HG03159 (cell line): ENCODE results near the gene ZNF609.

Experiments used
- ATAC-seq: cut with Tn5 transposase; IDR thresholded peaks from one replicate; pipeline ENCODE4 v1.9.1; 2021; ENCODE audit warnings: mild to moderate bottlenecking, moderate library complexity; ENCODE audit not compliant: unreplicated experiment

ZNF609 gene

DNA sequence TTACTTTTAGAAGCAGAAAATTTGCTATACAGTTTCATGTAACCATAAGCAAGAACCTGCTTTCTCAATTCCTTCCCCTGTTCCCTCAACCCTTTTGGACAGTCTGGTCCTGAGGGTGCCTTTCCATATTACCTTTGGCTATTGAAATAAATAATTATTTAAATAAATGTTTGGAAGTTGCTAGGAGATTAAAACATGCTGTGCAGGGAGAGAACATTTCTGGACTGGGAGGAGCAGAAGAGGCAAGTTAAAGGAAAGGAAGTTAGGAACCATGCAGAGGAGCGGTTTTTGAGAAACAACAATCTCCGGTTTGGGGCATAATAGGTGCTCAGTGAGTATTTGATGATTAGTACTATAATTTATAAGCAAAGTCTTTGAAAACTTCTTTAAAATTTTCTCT is 41.8 kb downstream of the ZNF609 start:
- ATAC-seq = no peak

DNA sequence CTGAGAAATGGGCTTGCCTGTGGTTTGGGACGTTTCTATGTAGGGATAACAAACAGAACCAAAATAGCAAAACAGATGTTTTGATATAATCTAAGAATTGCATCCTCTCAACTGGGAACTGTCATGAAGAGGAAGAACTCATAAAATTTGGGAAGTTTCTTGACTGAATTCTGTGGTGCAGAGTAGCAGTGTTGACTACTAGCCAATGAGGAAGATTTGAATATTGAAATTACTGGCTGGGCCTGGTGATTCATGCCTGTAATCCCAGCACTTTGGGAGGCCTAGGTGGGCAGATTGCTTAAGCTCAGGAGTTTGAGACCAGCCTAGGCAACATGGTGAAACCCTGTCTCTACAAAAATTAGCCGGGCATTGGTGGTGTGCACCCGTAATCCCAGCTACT is 42.2 kb downstream of the ZNF609 start:
- ATAC-seq = no peak

DNA sequence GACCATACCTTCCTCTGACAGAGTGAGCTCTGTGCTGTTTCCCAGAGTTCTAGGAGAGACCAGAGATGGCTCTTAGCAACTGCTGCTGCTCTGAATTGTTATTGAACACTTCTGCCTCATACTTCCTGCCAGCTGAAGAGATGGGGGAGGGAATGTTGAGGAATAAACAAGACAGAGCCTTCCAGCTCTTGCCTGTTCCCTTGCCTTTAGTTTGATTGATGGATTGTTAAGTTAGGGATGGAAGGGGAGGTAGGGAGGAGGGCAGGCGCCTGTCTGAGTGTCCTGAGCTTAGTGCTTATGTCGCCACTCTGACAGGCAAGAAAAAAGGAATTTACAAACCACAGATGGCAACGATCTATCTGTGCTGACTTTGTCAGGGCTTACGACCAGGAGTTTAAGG is 42.8 kb downstream of the ZNF609 start:
- ATAC-seq = no peak

DNA sequence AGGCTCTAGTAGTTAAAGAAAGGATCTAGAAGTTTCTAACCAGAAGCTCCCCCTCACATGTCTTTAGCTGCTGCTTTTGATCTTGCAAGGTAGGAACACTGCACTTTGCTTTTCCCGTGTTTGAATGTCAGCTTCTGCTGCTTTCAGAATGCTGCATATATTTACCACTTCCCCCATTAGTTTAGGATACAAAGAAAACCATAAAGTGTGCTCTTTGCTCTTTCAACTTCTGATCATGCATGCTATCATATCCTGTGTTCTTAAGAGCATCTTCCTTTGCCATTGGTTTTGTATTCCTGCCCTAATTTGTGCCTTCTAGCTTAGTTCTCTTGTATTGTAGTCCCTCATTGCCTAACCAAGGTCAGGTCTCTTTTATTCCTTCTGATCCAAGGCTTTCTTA is 43.3 kb downstream of the ZNF609 start:
- no peak for ATAC-seq

DNA sequence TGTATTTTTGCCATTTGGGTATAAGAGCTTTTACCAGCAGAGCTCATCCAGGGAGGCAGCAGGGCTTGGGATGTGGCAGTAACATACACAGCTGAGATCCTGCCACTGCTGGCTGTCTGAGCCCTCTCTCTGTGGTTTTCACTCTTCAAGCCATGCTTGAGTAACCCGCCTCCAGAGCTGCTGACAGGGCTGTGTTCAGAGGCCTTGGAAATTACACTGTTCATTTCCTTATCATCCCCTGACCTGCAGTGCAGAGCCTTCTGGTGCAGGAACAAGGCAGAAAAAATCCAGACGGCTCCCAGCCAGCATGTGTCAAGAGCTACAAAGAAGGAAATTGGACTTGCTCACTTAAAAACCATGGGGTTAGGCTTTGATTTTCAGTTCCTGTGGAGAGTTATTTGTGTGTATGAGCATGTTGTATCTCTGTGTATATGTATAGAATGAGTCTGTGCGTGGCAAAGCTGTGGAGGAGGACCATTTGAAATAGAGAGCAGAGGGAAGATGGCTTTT is 47.0 kb downstream of the ZNF609 start:
- peak; percentile 53 for ATAC-seq

DNA sequence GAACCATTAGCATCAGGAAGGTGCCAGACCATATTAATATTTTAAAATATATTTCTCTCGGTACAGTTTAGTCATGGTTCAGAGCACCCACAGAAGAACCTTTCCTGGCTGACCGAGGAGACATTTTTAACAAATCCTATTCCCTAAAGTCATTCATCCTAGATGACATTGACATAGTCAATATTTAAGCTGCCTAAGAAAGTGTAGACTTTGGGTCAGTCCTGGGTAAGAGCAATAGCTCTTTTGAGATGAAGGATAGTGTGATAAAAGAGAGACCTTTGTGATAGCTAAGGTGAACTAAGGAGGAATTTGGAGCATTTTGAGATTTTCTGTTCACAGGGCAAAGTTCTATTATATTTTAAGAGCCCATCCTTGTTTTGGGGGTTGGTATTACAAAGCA is 47.5 kb downstream of the ZNF609 start:
- no peak for ATAC-seq

DNA sequence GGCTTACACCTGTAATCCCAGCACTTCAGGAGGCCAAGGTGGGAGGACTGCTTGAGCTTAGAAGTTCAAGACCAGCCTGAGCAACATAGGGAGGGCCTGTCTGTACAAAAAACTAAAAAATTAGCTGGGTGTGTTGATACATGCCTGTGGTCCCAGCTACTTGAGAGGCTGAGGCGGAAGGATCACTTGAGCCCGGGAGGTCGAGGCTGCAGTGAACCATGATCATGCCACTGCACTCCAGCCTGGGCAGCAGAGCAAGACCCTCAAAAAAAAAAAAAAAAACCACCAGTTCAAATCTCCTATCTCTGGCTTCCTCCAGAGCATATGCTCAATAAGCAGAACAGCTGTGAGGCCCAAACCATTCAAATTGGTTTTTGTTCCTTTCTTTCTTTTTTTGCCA is 53.4 kb downstream of the ZNF609 start:
- no peak for ATAC-seq

DNA sequence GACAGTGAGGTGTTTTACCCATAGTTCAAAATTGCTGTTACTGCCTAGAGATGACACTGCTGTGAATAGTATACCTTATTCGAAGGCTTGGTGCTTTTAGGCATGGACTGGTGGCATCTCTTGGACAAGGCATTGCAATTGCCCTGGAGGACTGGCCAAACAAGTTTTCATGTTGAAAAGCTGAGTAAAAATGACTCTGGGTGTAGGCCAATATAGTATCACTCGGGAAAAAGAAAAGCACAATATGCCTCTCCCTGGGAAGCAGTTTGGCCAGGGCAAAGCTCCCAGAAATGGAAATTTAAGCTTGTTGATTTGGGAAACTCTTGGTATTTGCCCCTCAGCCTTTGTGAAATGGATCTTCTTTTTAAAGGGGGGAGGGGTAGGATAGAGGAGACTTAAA is 54.8 kb downstream of the ZNF609 start:
- ATAC-seq = no peak

DNA sequence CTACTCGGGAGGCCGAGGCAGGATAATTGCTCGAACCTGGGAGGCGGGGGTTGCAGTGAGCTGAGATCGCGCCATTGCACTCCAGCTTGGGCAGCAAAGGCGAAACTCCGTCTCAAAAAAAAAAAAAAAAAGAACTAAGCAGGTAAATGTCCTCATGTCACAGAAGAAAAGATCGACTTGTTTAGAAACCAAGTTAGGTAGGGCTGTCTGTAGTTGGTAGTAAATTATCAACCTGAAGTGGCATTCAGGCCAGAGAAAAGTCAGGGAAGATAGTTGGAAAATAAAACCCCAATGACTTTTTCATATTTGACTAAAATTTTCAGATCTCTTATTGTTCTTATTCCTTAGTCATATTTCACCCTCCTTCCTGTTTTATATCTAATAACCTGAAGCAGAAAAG is 55.4 kb downstream of the ZNF609 start:
- no peak for ATAC-seq

DNA sequence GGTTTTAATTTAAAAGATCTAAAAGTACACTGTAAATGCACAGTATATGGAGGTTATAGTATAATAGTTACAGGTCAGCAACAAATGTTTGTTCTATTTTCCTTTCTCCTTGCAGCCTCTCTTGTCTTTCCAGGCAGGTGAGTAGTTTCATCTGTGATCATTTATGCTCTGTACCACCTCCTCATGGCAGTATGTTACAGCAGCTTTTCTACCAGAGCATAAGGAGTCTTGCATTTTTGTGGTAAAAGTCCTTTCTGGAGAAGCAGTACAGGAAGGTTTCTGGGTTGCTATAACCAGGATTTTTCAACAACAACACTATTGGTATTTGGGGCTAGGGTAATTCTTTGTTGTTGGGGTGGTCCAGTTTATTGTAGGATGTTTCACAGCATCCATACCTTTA is 59.5 kb downstream of the ZNF609 start:
- ATAC-seq = no peak

DNA sequence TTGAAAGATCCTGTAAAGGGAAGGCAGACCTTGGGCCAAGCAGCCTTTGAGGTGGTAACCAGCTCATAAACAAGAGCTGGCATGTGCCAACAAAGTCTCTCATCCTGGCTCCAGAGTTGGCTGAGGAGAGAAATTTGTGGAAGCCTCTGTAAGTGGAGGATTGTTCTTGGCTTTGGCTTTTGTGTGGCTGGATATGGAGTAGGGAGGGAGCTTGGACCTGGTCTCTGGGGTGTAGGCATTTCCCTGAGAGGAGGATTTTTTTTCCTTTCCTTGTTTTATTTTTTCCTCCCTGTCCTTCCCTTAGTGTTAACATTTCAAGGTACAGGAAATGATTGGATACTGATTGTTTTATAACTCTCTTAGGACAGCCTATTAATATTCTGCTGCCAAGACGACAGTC is 60.8 kb downstream of the ZNF609 start:
- ATAC-seq = no peak

DNA sequence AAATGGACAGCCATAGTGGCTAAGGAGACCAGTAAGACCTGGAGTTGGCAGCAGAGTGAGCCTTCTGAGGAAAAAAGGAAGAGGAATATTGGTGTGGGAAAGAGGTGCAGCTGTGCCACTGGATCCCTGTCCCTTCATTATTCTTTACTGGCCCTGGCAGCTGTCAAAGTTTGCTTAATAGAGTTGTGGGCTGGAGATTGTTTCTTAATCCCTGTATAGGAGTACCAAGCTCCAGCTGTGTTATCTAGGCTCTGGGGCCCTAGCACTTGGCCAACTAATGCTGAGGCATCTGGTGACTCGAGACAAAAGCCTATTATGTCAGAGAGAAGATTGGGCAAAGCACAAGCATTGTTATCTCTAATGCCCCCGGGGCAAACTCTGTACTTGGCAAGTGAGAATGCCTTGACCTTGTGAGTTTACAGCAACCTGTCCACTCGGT is 61.4 kb downstream of the ZNF609 start:
- no peak for ATAC-seq

DNA sequence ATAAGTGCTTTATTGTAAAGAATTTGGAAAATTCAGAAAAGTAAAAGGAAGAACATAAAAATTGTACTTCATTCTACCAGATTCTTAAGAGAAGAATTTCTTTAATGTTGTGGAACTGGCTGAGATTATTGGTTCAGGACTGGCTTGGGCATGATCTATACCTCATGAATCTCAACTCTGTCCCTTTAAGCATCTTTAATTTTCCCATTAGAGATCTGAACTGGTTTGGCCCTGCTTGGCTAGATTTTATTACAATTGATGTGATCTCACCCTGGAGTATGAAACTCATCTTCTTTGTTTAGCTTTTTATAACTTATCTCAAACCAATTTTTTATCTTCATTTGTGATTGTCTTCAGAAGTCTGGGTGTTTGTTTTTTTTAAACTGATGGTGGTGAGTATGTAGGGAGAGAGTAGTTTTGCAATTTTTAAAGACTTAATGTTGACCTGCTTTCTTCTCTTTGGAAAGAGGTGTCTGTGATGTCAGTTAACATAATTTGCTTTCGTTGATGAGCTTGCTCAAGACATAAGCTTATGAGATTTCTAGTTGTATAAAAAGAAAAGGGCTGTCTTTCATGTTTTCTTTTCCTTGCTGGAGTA is 61.9 kb downstream of the ZNF609 start:
- no peak for ATAC-seq

DNA sequence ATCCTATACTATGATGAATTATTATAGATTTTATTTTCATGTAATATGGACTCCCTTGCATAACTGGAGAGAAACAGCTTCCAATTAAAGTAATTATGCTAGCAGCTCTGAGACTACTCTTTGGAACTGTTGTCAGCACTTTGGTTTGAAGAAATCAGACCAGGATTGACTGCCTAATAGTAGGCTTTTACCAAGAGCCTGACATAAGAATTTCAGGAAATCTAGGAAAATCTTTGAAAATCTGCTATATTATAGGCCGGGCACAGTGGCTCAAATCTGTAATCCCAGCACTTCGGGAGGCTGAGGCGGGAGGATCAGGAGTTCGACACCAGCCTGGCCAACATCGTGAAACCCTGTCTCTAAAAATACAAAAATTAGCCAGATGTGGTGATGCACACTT is 62.9 kb downstream of the ZNF609 start:
- ATAC-seq = no peak

DNA sequence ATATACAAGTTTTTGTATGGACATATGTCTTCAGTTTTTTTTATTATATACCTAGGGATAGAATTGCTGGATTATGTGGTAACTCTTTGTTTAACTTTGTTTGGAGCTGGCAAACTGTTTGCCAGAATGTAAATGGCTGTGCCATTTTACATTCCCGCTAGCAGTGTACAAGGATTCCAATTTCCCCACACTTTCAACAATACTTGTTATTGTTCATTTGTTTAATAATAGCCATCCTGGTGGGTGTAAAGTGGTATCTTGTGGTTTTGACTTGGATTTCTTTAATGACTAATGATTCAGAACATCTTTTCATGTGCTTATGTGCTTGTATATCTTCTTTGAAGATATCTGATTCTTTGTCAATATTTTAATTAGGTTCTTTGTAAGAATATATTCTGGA is 64.4 kb downstream of the ZNF609 start:
- ATAC-seq = no peak

DNA sequence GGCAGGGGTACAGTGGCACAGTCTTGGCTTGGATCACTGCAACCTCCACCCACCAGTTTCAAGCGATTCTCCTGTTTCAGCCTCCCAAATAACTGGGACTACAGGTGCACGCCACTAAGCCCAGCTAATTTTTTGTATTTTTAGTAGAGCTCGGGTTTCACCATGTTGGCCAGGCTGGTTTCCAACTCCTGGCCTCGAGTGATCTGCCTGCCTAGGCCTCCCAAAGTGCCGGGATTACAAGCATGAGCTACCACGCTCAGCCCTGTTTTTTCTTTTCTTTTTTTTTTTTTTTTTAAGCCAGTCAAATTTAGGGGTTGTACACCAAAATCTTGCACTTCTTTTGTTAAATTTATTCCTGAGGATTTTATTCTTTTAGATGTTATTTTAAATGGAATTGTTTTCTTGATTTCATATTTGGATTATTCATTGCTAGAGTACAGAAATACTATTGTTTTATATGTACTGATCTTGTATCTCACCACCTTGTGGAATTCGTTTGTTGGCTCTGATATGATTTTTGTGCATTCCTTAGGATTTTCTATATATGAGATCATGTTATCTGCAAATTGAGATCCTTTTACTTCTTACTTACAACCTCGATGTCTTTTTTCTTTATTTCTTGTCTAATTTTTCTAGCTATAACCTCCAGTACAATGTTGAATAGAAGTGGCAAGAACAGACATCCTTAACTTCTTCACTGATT is 65.6 kb downstream of the ZNF609 start:
- no peak for ATAC-seq

DNA sequence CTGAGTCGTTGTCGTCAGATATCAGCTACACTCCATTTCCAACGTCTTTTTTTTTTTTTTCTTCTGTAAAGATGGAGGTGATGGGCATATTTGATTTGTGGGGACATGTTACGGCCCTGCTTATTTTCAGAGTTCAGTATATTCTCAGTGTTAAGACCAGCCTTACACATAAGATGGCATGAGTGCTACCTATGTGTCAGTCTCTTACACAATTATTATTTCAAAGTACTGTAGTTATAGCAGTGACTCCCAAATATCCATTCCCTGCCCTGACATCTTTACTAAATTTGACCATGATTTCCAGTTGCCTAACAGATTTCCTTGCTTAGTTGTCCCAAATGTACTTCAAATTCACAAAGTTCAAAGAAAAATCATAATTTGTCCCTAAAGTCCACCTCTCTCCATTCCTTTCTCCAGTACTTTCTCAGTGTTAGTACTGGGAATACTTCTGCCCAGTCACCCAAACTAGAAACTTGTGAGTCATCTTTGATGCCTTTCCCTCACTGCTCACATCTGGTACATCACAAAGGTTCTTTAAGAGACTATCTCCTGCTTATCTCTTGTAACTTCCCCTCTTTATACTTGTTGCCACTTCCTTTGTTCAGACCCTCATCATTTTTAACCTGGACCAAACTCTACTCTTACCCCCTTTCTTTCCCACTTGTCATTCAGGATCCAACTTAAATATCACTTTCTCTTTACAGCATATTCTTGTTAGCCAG is 67.0 kb downstream of the ZNF609 start:
- ATAC-seq = no peak

DNA sequence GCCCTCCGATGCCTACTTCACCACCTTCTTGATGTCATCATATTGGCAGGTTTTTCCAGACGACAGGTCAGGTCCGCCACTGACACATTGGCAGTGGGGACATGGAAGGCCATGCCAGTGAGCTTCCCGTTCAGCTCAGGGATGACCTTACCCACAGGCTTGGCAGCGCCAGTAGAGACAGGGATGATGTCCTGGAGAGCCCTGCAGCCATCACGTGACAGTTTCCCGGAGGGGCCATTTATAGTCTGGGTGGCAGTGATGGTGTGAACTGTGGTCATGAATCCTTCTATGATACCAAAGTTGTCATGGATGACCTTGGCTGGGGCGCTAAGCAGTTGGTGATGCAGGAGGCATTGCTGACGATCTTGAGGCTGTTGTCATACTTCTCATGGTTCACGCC is 68.5 kb downstream of the ZNF609 start:
- no peak for ATAC-seq

DNA sequence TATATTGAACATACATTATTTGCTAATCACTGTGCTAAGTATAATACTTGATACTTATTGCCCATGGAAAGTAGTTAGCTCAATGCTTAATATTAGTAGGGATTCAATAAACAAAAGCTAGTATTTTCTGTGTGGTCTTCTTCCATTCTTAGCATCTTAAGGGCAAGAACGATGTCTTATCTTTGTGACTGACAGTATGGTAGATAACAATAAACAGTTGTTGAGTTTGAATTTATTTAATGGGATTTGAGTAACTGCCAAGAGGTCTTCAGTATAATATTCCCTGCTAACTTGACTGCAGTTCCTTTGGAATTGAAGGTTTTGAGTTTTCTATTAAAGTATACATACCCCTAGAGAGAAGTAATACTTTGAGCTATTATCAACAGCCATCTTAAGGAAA is 70.1 kb downstream of the ZNF609 start:
- ATAC-seq = no peak

DNA sequence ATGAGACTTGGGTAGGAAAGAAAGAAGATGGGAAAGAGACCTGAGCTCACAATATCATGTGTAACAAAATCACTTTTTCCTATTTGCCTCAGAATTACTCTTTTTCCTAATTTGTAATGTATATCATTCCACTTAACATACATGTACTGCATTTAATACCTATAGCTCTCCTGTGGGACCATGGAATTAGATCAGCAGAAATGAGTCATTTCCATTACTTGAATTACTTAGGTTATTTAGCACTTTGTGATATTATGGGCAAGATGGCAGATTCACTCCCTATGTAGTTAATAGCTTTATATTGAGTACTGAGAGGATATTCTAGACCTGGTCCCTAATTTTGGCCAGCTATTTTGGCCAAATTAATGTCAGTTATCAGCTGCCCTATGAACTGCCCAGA is 70.5 kb downstream of the ZNF609 start:
- no peak for ATAC-seq

DNA sequence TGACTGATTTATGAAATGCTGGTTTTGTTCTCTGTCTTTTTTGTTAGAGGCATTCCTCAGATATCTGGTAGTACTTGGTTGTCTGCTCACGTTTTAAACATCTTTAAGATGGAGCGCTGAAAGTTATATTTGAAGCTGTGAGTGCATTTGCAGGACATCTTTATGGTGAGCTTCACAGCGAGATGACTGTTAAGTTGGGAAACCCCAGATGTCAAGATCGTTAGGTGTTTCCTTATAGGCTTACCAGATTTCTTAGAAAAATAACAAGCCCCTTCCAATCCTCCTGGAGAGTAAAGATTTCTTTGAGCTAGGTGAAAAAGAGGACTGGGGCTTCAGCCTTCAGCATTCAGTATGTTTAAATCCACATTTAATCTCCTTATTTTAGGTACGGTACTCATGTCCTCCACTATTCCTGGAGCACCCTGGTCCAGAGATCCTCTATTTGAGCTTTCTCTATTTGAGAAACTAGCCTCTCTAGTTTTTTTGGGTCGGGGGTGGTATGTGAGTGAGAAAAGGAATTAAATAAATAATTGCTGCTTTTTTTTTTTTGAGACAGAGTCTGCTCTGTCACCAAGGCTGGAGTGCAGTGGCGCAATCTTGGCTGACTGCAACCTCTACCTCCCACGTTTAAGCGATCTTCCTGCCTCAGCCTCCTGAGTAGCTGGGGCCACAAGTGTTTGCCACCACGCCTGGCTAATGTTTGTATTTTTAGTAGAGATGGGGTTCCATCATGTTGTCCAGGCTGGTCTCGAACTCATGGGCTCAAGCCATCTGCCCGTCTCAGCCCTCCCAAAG is 72.3 kb downstream of the ZNF609 start:
- no peak for ATAC-seq
